Keratinocyte (primary cell): Measurements from ENCODE around the gene KMT2D. TPM values are rescaled to one million over a fixed set of nuclear protein-coding genes. Genes with fewer than 3 reads are reported as not detected.

ENCODE experiments used
- DNase-seq: peaks from one replicate; pipeline ENCODE4 v3.0.0-alpha.2; 2011; ENCODE audit warnings: low read depth, missing footprints, low spot score
- FAIRE-seq: peaks from 2 replicates; lab custom pipeline; 2011; peaks lifted over from hg19 to GRCh38; lab: Jason Lieb, UNC
- H2AFZ ChIP-seq: 2 replicates; pipeline ENCODE4 v1.6.0; 2012; ENCODE audit warnings: low read length, control low read depth, inconsistent platforms; ENCODE audit not compliant: control insufficient read depth
- H3K27ac ChIP-seq: 2 replicates; pipeline ENCODE4 v1.5.1; 2011; ENCODE audit warnings: low read length; ENCODE audit not compliant: control insufficient read depth, insufficient read depth
- H3K27me3 ChIP-seq: 3 replicates; pipeline ENCODE4 v1.6.0; 2011; ENCODE audit warnings: low read length; ENCODE audit not compliant: control insufficient read depth, insufficient read depth; ENCODE audit errors: extremely low read depth
- H3K36me3 ChIP-seq, 2 experiments: 2 replicates in 1 of 2; 3 replicates in 1 of 2; pipeline ENCODE4 v1.5.1; 2011; ENCODE audit warnings: low read length in 2 of 2, mild to moderate bottlenecking in 1 of 2; ENCODE audit not compliant: control insufficient read depth in 2 of 2, insufficient read depth in 2 of 2; ENCODE audit errors: extremely low read depth in 1 of 2
- H3K4me1 ChIP-seq: 3 replicates; pipeline ENCODE4 v1.5.1; 2011; ENCODE audit warnings: low read length; ENCODE audit not compliant: control insufficient read depth, insufficient read depth; ENCODE audit errors: extremely low read depth
- H3K4me2 ChIP-seq: 3 replicates; pipeline ENCODE4 v1.6.0; 2011; ENCODE audit warnings: low read depth, low read length; ENCODE audit not compliant: control insufficient read depth, insufficient read depth; ENCODE audit errors: extremely low read depth
- H3K4me3 ChIP-seq, 3 experiments: fragments of 200-600 bp in 1 of 3; sonication (generic) in 1 of 3; 2 replicates in 2 of 3; 3 replicates in 1 of 3; pipeline ENCODE4 v1.5.1; 2011 to 2016; ENCODE audit warnings: low read length in 3 of 3, mild to moderate bottlenecking in 3 of 3, control low read depth in 2 of 3, inconsistent platforms in 1 of 3, low read depth in 1 of 3, mixed read lengths in 1 of 3, mixed run types in 1 of 3, moderate library complexity in 1 of 3; ENCODE audit not compliant: control insufficient read depth in 2 of 3, insufficient read depth in 2 of 3; ENCODE audit errors: extremely low read depth in 1 of 3
- H3K79me2 ChIP-seq: 2 replicates; pipeline ENCODE4 v1.6.0; 2012; ENCODE audit warnings: low read length; ENCODE audit not compliant: control insufficient read depth, insufficient read depth
- H3K9ac ChIP-seq: 3 replicates; pipeline ENCODE4 v1.6.0; 2011; ENCODE audit warnings: low read length; ENCODE audit not compliant: control insufficient read depth, insufficient read depth; ENCODE audit errors: extremely low read depth
- H3K9me1 ChIP-seq: 3 replicates; pipeline ENCODE4 v1.6.0; 2011; ENCODE audit warnings: low read length; ENCODE audit not compliant: control insufficient read depth, insufficient read depth; ENCODE audit errors: extremely low read depth
- H3K9me3 ChIP-seq: 2 replicates; pipeline ENCODE4 v1.5.1; 2012; ENCODE audit warnings: low read depth, low read length; ENCODE audit not compliant: control insufficient read depth
- H4K20me1 ChIP-seq: 3 replicates; pipeline ENCODE4 v1.6.0; 2011; ENCODE audit warnings: low read length; ENCODE audit not compliant: control insufficient read depth, insufficient read depth; ENCODE audit errors: extremely low read depth
- EZH2 ChIP-seq: IDR thresholded peaks from one replicate; pipeline ENCODE4 v1.6.1; 2012; ENCODE audit warnings: inconsistent platforms, mild to moderate bottlenecking, low read length, moderate library complexity
- dilution Hi-C: fragments of 300-500 bp; cut with MboI; formaldehyde crosslinking; loops from one replicate; pipeline ENCODE4 v1.7.0; 2020; ENCODE audit warnings: low sequenced_read_pairs; ENCODE audit not compliant: extremely low pct_ligation_motif_present
- polyA plus RNA-seq, 5 experiments: library from polyadenylated mRNA; depleted of rRNA in 3 of 5; stranded (reverse) in 3 of 5; stranded (forward) in 1 of 5; unstranded in 1 of 5; fragments of >200 nt; gene quantifications; 1 replicate in 1 of 5; 2 replicates in 3 of 5; 3 replicates in 1 of 5; pipeline versions ENCODE4 v1.2.1 to v1.2.3, GENCODE V29; 2011 to 2012; ENCODE audit warnings: missing spikeins in 2 of 5, low read depth in 1 of 5, low replicate concordance in 1 of 5
- TF ChIP-seq, protein P1 (sequence below), 3 experiments: IDR thresholded peaks in 1 of 3; conservative IDR thresholded peaks in 1 of 3; optimal IDR thresholded peaks in 1 of 3; 2 replicates in 2 of 3; 3 replicates in 1 of 3; pipeline versions ENCODE3 to v1.5.1; 2011; ENCODE audit warnings: low read length in 3 of 3, mild to moderate bottlenecking in 3 of 3, moderate library complexity in 2 of 3, control low read depth in 1 of 3, inconsistent platforms in 1 of 3; ENCODE audit not compliant: insufficient read depth in 2 of 3; ENCODE audit errors: extremely low read depth in 1 of 3

KMT2D gene
- polyA plus RNA-seq, 1 donor (not counting 4 experiments of a cell fraction or from before 2014, with no cell fraction given) = 9.8 TPM

DNA sequence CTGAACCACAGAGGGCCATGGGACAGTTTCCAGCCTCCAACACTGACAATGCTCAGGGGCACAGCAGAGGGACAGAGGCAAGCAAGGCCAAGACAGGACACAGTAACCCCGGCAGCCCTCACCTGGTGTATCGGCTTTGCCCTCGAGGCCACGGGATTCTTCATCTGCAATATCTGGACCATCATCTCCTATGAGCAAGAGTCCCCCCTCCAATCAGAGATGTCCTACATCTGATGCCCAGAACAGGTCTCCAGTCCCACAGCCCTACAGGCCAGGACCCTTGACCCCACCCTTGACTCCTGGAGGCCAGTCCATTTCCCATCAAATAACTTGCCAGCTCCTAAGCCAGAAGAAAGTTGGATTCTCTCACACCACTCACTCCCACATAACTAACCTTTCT is 17.4 kb downstream of the KMT2D start:
- Histone ChIP-seq H3K27me3 (no peaks in the 10 kb centered on the region), H3K9me1 (no peaks in the 10 kb centered on the region), H3K36me3 (peaks cover 62 to 69% of the 10 kb centered on the region in 2 experiments), H3K79me2 (peaks cover 4% of the 10 kb centered on the region), H2AFZ (no peak overlapping the region), H3K9ac (no peak overlapping the region), H3K4me3 (no peak overlapping the region), H4K20me1 (peaks cover 3% of the 10 kb centered on the region), H3K9me3 (no peaks in the 10 kb centered on the region), H3K4me1 (no peaks in the 10 kb centered on the region), H3K27ac (no peak overlapping the region), H3K4me2 (no peak overlapping the region)
- no peak for DNase-seq
- TF ChIP-seq, protein P1, sequence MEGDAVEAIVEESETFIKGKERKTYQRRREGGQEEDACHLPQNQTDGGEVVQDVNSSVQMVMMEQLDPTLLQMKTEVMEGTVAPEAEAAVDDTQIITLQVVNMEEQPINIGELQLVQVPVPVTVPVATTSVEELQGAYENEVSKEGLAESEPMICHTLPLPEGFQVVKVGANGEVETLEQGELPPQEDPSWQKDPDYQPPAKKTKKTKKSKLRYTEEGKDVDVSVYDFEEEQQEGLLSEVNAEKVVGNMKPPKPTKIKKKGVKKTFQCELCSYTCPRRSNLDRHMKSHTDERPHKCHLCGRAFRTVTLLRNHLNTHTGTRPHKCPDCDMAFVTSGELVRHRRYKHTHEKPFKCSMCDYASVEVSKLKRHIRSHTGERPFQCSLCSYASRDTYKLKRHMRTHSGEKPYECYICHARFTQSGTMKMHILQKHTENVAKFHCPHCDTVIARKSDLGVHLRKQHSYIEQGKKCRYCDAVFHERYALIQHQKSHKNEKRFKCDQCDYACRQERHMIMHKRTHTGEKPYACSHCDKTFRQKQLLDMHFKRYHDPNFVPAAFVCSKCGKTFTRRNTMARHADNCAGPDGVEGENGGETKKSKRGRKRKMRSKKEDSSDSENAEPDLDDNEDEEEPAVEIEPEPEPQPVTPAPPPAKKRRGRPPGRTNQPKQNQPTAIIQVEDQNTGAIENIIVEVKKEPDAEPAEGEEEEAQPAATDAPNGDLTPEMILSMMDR (optimal IDR thresholded peaks at IDR 0.05 in 1 of 3, IDR thresholded peaks at IDR 0.05 in 1 of 3, conservative IDR thresholded peaks at IDR 0.05 in 1 of 3; ENCODE audit: extremely low read depth in 1 of 3, insufficient read depth in 2 of 3, low read length in 3 of 3) = no peak
- no peak for TF ChIP-seq EZH2
- FAIRE-seq = no peak
- dilution Hi-C loops = no loop called here

DNA sequence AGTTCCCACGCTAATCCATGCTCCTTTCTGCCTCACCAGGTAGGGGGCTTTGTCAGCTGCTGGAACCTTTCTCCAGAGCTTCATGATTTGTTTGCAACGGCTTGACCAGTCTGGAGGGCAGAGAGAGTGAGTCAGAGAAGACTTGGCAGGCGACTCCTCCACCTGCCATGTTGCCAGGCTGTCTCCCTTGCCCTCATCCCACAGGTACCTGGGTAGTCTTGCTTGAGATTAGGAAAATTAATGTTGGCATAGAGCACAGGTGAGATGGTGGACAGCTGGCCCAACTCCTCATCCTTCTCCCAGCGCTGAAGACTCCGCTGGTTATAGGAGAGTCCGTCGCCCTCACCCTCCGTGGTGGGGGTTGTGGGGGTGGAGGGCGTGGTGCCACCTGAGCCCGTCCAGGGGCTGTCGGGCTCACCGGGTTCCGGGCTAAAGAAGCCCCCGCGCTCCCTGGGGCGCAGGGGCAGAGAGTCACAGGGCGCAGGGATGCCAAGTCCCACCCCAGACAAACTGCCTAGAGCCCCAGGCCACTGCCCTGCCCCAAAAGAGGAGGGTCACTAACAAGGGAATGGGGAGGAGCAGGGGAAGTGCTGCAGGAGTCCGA is 18.6 kb downstream of the KMT2D start:
- H3K27me3 ChIP-seq = no peaks in the 10 kb centered on the region
- no peaks in the 10 kb centered on the region for H4K20me1 ChIP-seq
- dilution Hi-C loops = no loop called here
- no peak overlapping the region for H3K9ac ChIP-seq
- DNase-seq = no peak
- H3K9me1 ChIP-seq = peaks cover 2% of the 10 kb centered on the region
- no peak for FAIRE-seq
- no peaks in the 10 kb centered on the region for H3K9me3 ChIP-seq
- TF ChIP-seq, protein P1 (optimal IDR thresholded peaks at IDR 0.05 in 1 of 3, IDR thresholded peaks at IDR 0.05 in 1 of 3, conservative IDR thresholded peaks at IDR 0.05 in 1 of 3; ENCODE audit: extremely low read depth in 1 of 3, insufficient read depth in 2 of 3, low read length in 3 of 3) = no peak
- TF ChIP-seq EZH2 = no peak
- H3K4me1 ChIP-seq = no peaks in the 10 kb centered on the region
- no peak overlapping the region for H3K4me2 ChIP-seq
- no peak overlapping the region for H3K4me3 ChIP-seq
- H3K36me3 ChIP-seq = peaks cover 67 to 73% of the 10 kb centered on the region in 2 experiments
- H2AFZ ChIP-seq = no peak overlapping the region
- peaks cover 1% of the 10 kb centered on the region for H3K79me2 ChIP-seq
- H3K27ac ChIP-seq = no peak overlapping the region
